Esophagus squamous epithelium (tissue), 5 donors: ENCODE data around the gene OR10P1. TPM values are rescaled to one million over a fixed set of nuclear protein-coding genes. Genes with fewer than 3 reads are reported as not detected.

Experiments
- DNase-seq: peaks from one replicate; lab custom pipeline; 2025; lab: John Stamatoyannopoulos, UW
- H3K27ac ChIP-seq, 4 donors: fragments of 200-600 bp; sonication (generic); one replicate each; pipeline ENCODE4 v1.5.1; 2016 to 2019; ENCODE audit warnings: mild to moderate bottlenecking in 1 of 4
- H3K27me3 ChIP-seq, 4 donors: fragments of 200-600 bp; sonication (generic); 1 replicate in 3 of 4; 2 replicates in 1 of 4; pipeline versions ENCODE4 v1.5.1 to v1.6.0; 2017 to 2021; ENCODE audit warnings: antibody characterized with exemption in 1 of 4
- H3K36me3 ChIP-seq, 3 donors: fragments of 200-600 bp; sonication (generic); one replicate each; pipeline ENCODE4 v1.5.1; 2016 to 2019
- H3K4me1 ChIP-seq, 3 donors: fragments of 200-600 bp; sonication (generic); one replicate each; pipeline ENCODE4 v1.5.1; 2017 to 2019
- H3K4me3 ChIP-seq, 4 donors: fragments of 200-600 bp; sonication (generic); 1 replicate in 3 of 4; 2 replicates in 1 of 4; pipeline ENCODE4 v1.5.1; 2016 to 2019; ENCODE audit warnings: mild to moderate bottlenecking in 2 of 4, moderate library complexity in 1 of 4
- H3K9me3 ChIP-seq, 3 donors: fragments of 200-600 bp; sonication (generic); one replicate each; pipeline ENCODE4 v1.5.1; 2016 to 2019
- CTCF ChIP-seq, 6 experiments: fragments of 450-650 bp in 4 of 6; fragments of 200-600 bp in 2 of 6; sonication (generic) in 2 of 6; IDR thresholded peaks; one replicate each; pipeline ENCODE4 v1.5.1; 2016 to 2019; ENCODE audit warnings: antibody characterized with exemption in 6 of 6, mild to moderate bottlenecking in 4 of 6, moderate library complexity in 4 of 6
- POLR2A ChIP-seq, 4 donors: fragments of 450-650 bp; IDR thresholded peaks; one replicate each; pipeline ENCODE4 v1.6.1; 2017; ENCODE audit warnings: antibody characterized with exemption in 4 of 4, mild to moderate bottlenecking in 4 of 4, moderate library complexity in 3 of 4
- WGBS, 2 donors: methylation state at CpG; one replicate each; pipeline ENCODE4 v1.1.5; 2018; 5-methylcytosine and 5-hydroxymethylcytosine counted together
- intact Hi-C: fragments of 100-400 bp; cut with DNase I; formaldehyde crosslinking; loops from one replicate; pipeline ENCODE4 v1.15.0; 2022
- total RNA-seq, 4 donors: library from RNA; depleted of rRNA; stranded (reverse); fragments of >200 nt; gene quantifications; one replicate each; pipeline ENCODE4 v1.1.0, GENCODE V29; 2016
- donor health status: DM: yes; HTN: yes; CAD: no.

Gene OR10P1
- total RNA-seq, 4 donors from 2014 or later: not detected

GRCh38 chr12:55614764-55615163, 21.9 kb upstream of the OR10P1 start:
- no peaks in the 10 kb centered on the region for H3K27me3 ChIP-seq
- TF ChIP-seq POLR2A (IDR thresholded peaks at IDR 0.05) (no peak), CTCF (IDR thresholded peaks at IDR 0.05) (no peak)
- no peak for DNase-seq
- 78 to 96% methylated on average over 1 of the region's 1 CpG for WGBS, 2 donors
- H3K4me3 ChIP-seq: no peak overlapping the region
- H3K4me1 ChIP-seq: peaks cover 0 to 5% (median 0%) of the 10 kb centered on the region in 3 donors
- H3K36me3 ChIP-seq: no peaks in the 10 kb centered on the region
- H3K27ac ChIP-seq: no peak overlapping the region
- intact Hi-C loops: loop anchor here (5.0 kb wide), 1 partner anchor 422 kb away; no protein-coding TSS in a partner anchor
- peaks cover 0 to 14% (median 6%) of the 10 kb centered on the region in 3 donors for H3K9me3 ChIP-seq

DNA sequence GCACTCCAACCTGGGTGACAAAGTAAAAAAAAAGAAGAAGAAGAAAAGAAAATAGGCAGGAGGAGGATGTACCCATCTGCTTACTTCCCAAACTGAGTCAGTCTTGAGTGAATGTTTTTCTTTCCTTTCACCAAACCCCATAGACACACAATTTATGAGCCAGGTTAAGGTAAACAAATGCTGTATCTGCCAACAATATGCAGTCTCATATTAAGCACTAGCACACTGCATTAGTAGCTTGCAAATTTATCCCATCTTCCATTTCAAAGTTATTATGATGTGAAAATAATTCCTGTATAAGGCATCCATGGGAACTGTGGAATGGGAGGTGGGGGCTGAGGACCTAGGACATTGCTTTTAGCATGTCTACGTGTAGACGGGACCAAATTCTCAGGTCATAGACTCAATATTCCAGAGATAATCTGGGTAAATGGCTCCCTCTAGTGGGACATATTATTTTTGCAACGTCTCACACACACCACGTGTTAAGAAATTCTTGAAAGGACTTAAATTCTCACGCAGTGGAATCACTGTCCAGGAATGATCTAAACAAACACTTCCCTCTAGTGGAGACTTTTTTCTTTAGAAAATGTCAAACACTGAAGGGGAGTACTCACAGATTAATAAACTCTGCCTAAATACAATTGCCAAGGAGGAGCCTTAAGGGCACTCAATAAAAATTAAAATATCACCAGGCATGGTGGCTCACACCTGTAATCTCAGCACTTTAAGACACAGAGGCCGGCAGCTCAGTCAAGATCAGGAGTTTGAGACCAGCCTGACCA, 17.1 kb upstream of the OR10P1 start:
- H3K36me3 ChIP-seq: no peaks in the 10 kb centered on the region
- no peak overlapping the region for H3K27ac ChIP-seq
- no peak overlapping the region for H3K4me3 ChIP-seq
- WGBS, 2 donors: 7% methylated on average over 6 of the region's 6 CpGs
- peaks cover 0 to 6% (median 0%) of the 10 kb centered on the region in 3 donors for H3K4me1 ChIP-seq
- no peak for TF ChIP-seq POLR2A (IDR thresholded peaks at IDR 0.05)
- TF ChIP-seq CTCF (IDR thresholded peaks at IDR 0.05): peak; percentile 71 to 87 (median 82)
- peaks cover 0 to 4% (median 0%) of the 10 kb centered on the region in 4 donors for H3K27me3 ChIP-seq
- no peak for DNase-seq
- peaks cover 0 to 11% (median 6%) of the 10 kb centered on the region in 3 donors for H3K9me3 ChIP-seq
- intact Hi-C loops: loop anchor here (5.0 kb wide), 1 partner anchor 427 kb away; no protein-coding TSS in a partner anchor

DNA sequence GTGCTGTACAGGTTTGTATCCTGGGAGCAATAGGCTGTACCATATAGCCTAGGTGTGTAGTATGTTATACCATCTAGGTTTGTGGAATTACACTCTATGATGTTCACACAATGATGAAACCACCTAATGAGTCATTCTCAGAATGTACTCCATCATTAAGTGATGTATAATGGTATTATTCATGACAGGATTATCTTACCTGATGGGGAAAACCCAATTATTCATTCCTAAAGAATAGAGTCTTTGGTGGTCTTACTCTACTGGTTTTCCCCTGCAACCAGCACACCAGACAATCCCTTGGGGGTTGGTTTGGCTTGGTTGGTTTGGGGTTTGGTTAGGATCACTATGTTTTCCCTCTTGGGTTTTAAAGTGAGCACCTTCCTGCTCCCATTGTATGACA, 12.6 kb upstream of the OR10P1 start:
- Histone ChIP-seq H3K36me3 (no peaks in the 10 kb centered on the region), H3K9me3 (no peaks in the 10 kb centered on the region), H3K27ac (no peak overlapping the region), H3K4me3 (no peak overlapping the region), H3K4me1 (peaks cover 0 to 6% (median 0%) of the 10 kb centered on the region in 3 donors), H3K27me3 (peaks cover 0 to 4% (median 0%) of the 10 kb centered on the region in 4 donors)
- intact Hi-C loops: no loop called here
- TF ChIP-seq POLR2A (IDR thresholded peaks at IDR 0.05) (no peak), CTCF (IDR thresholded peaks at IDR 0.05) (no peak)
- no peak for DNase-seq

DNA sequence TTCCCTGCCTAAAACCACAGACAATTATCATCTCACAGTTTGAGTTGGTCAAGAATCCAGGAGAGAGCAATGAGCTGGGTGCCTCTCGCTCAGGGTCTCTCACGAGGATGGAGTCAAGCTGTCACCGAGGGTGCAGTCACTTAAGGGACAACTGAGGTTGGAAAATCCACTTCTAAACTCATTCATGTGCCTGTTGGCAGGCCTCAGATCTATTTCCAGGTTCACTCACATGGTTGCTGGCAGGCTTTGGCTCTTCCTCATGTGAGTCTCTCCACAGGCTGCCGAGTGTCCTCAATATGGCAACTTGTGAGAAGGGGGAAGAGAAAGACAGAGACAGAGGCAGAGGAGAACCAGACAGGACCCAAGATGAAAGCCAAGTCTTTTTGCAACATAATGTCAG, 10.5 kb upstream of the OR10P1 start:
- Histone ChIP-seq H3K27ac (no peak overlapping the region), H3K4me3 (no peak overlapping the region), H3K4me1 (no peaks in the 10 kb centered on the region), H3K36me3 (no peaks in the 10 kb centered on the region), H3K27me3 (no peaks in the 10 kb centered on the region), H3K9me3 (no peaks in the 10 kb centered on the region)
- no peak for TF ChIP-seq POLR2A (IDR thresholded peaks at IDR 0.05)
- TF ChIP-seq CTCF (IDR thresholded peaks at IDR 0.05): no peak
- no peak for DNase-seq
- intact Hi-C loops: no loop called here
- WGBS, 2 donors: 60 to 67% methylated on average over 4 of the region's 4 CpGs

DNA sequence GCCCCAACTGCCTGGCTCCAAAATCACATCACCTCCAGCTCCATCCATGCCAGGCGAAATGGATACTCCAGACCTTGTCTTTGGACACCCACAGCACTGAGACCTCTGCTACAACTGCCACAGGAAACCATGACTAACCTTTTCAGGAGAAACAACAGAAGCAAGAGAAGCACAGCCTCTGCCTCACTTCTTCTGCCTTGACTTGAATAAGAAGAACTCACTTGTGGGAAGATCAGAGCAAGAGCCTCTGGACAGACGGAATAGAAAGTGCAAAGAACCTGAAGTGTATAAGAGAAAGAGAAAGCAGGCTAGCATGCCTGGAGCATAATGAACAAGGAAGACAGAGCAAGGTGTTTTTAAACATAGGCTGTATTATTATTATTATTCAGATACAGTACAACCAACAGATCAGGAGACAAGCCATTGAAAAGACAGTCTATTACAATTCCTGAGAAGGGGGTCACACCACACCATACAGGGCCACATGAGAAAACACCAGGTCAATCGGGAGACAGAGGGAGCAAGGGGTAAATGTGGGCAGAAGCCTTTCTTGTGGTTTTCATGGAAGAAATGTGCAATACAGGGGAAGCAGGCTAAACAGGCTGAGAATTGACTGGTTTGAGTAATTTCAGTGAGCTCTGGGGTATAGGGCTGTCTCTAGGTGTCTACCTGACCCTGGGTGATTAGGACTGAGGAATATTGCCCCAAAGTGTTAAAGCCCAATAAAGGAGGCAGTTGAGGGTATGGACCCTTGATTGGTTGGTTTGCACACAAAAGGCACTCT, 7.4 kb upstream of the OR10P1 start:
- no peak overlapping the region for H3K27ac ChIP-seq
- no peaks in the 10 kb centered on the region for H3K4me1 ChIP-seq
- intact Hi-C loops: no loop called here
- H3K27me3 ChIP-seq: no peaks in the 10 kb centered on the region
- TF ChIP-seq CTCF (IDR thresholded peaks at IDR 0.05) (no peak), POLR2A (IDR thresholded peaks at IDR 0.05) (no peak)
- no peak overlapping the region for H3K4me3 ChIP-seq
- no peaks in the 10 kb centered on the region for H3K36me3 ChIP-seq
- no peak for DNase-seq
- 66 to 76% methylated on average over 3 of the region's 3 CpGs for WGBS, 2 donors
- no peaks in the 10 kb centered on the region for H3K9me3 ChIP-seq
